Measurements from ENCODE around the gene ZBTB46.

ZBTB46 gene

DNA sequence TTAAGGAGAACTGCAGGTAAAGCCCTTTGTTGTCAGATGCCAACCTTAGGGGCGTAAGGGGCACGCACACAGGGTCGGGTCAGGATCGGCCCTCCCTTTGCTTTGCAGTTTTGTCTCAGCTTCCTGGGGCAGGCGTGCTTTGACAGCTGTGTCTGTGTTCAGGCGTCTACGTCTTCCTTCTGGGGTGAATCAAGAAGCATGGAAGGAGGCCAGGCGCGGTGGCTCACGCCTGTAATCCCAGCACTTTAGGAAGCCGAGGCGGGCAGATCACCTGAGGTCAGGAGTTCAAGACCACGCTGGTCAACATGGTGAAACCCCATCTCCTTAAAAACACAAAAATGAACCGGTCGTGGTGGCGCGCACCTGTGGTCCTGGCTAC, 121.9 kb downstream of the ZBTB46 start:
- H3K36me3 ChIP-seq (ENCODE audit: control insufficient read depth in 1 of 2, insufficient read depth in 2 of 2, low read length in 2 of 2) = peaks cover 23 to 53% of the 10 kb centered on the region in 2 donors
- H3K27ac ChIP-seq (ENCODE audit: low read length) = no peak overlapping the region
- H3K4me3 ChIP-seq (ENCODE audit: low read depth in 1 of 2, low read length in 2 of 2) = peak overlapping the region; percentile 60 to 92
- H3K4me1 ChIP-seq (ENCODE audit: control insufficient read depth in 1 of 2, insufficient read depth in 2 of 2, low read length in 2 of 2) = peaks cover 9 to 31% of the 10 kb centered on the region in 2 donors
- H3K27me3 ChIP-seq (ENCODE audit: low read depth, low read length) = no peaks in the 10 kb centered on the region
- no peaks in the 10 kb centered on the region for H3K9me3 ChIP-seq (ENCODE audit: control insufficient read depth in 1 of 2, low read length in 2 of 2)

DNA sequence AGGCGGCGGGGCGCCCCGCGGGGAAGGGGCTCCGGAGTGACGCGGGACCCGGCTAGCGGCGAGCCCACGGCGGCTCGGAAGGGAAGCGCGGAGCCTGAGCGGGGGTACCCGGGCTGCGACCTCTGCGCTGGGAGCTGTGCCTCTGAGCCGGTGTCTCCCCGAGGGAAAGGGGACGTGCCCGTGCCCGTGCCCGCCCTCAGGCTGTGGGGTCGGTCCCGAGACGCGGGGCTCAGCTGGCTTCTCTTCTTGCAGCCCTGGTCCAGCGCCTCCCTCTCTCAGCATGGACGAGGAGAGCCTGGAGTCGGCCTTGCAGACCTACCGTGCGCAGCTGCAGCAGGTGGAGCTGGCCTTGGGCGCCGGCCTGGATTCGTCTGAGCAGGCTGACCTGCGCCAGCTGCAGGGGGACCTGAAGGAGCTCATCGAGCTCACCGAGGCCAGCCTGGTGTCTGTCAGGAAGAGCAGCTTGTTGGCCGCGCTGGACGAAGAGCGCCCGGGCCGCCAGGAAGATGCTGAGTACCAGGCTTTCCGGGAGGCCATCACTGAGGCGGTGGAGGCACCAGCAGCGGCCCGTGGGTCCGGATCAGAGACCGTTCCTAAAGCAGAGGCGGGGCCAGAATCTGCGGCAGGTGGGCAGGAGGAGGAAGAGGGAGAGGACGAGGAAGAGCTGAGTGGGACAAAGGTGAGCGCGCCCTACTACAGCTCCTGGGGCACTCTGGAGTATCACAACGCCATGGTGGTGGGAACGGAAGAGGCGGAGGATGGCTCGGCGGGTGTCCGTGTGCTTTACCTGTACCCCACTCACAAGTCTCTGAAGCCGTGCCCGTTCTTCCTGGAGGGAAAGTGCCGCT, 122.5 kb downstream of the ZBTB46 start:
- no peaks in the 10 kb centered on the region for H3K9me3 ChIP-seq (ENCODE audit: control insufficient read depth in 1 of 2, low read length in 2 of 2)
- peak overlapping the region; percentile 60 to 92 for H3K4me3 ChIP-seq (ENCODE audit: low read depth in 1 of 2, low read length in 2 of 2)
- H3K4me1 ChIP-seq (ENCODE audit: control insufficient read depth in 1 of 2, insufficient read depth in 2 of 2, low read length in 2 of 2) = peaks cover 9 to 31% of the 10 kb centered on the region in 2 donors
- H3K36me3 ChIP-seq (ENCODE audit: control insufficient read depth in 1 of 2, insufficient read depth in 2 of 2, low read length in 2 of 2) = peaks cover 23 to 56% of the 10 kb centered on the region in 2 donors
- H3K27ac ChIP-seq (ENCODE audit: low read length) = no peak overlapping the region
- H3K27me3 ChIP-seq (ENCODE audit: low read depth, low read length) = no peaks in the 10 kb centered on the region

DNA sequence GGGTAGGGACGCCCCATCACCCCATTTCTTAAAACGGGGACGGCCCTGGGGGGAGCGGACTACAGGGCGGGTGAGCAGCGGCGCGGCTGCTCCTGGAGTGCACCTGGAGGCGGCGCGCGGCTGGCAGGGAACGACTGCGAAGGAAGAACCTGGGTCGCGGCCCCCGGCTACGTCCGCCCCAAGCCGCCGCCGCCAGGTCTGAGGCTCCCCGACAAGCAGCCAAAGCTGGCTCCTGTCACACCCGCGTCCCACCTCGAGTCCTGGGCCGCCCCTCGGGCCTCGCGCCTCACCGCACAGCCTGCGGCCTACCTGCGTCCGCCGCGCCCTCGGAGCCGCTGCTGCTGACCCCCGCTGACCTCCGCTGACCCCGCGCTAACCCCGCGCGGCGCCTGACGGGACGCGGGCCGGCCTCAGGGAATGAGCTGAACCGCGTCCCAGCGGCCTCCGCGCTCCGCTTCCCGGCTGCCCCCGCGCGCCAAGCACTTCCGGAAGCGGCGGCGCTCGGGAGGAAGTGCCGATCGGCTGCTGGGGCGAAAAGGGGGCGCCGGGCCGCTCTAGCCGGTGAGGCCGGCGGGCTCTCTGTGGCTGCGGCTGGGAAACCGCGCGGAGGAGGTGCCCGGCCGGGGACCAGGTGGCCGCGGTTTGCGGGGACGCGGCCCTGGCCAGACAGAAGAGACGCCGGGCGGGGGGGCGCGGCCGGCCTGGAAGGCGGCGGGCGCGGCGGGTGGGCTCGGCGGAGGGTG, 123.3 kb downstream of the ZBTB46 start, which contains the start of the genes ARFRP1 and ZGPAT:
TSS of gene ARFRP1 (minus strand) at position 419 of the 743 bp plus-strand sequence. CDS start 885 bp downstream, outside the sequence.
TSS of gene ZGPAT (plus strand) at position 482 of the 743 bp plus-strand sequence. CDS start 542 bp downstream, outside the sequence.
- Histone ChIP-seq H3K9me3 (ENCODE audit: control insufficient read depth in 1 of 2, low read length in 2 of 2) (no peaks in the 10 kb centered on the region), H3K27me3 (ENCODE audit: low read depth, low read length) (no peaks in the 10 kb centered on the region), H3K27ac (ENCODE audit: low read length) (peak within 1 kb of the TSS; percentile 75), H3K36me3 (ENCODE audit: control insufficient read depth in 1 of 2, insufficient read depth in 2 of 2, low read length in 2 of 2) (peaks cover 23 to 60% of the 10 kb centered on the region in 2 donors), H3K4me1 (ENCODE audit: control insufficient read depth in 1 of 2, insufficient read depth in 2 of 2, low read length in 2 of 2) (peaks cover 9 to 31% of the 10 kb centered on the region in 2 donors), H3K4me3 (ENCODE audit: low read depth in 1 of 2, low read length in 2 of 2) (peak within 1 kb of the TSS; percentile 65 to 92)

DNA sequence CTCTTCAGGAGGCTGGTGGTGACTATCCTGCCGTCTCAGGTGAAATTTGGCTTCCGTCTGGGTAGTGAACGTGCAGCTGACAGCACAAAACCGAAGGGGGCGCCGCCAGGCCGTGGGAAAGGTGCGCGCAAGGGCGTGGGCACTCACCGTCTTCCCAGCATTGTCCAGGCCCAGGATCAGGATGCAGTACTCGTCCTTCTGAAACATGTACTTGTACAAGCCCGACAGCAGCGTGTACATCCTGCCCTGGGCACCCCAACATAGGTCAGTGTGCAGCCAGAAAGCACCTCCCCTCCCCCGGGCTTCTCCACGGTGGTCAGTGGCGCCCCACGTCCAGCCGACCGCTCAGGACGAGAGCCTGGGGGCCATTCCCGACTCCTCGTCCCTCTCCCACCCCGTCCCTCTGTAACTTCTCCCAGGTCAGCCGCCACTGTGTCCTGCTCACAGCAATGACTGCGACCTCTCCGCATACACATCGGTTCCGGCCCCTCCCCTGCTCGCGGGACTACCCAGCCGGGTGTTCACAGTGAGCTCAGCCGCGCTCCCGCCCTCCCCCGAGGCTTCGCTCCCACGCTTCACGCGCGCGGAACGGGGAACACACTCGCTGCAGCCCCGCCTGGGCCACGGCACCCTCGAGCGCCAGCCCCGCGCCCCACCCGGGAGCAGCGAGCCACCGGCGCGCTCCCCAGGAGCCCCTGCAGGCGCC, 124.1 kb downstream of the ZBTB46 start:
- Histone ChIP-seq H3K4me1 (ENCODE audit: control insufficient read depth in 1 of 2, insufficient read depth in 2 of 2, low read length in 2 of 2) (peaks cover 9 to 31% of the 10 kb centered on the region in 2 donors), H3K36me3 (ENCODE audit: control insufficient read depth in 1 of 2, insufficient read depth in 2 of 2, low read length in 2 of 2) (peaks cover 23 to 55% of the 10 kb centered on the region in 2 donors)

DNA sequence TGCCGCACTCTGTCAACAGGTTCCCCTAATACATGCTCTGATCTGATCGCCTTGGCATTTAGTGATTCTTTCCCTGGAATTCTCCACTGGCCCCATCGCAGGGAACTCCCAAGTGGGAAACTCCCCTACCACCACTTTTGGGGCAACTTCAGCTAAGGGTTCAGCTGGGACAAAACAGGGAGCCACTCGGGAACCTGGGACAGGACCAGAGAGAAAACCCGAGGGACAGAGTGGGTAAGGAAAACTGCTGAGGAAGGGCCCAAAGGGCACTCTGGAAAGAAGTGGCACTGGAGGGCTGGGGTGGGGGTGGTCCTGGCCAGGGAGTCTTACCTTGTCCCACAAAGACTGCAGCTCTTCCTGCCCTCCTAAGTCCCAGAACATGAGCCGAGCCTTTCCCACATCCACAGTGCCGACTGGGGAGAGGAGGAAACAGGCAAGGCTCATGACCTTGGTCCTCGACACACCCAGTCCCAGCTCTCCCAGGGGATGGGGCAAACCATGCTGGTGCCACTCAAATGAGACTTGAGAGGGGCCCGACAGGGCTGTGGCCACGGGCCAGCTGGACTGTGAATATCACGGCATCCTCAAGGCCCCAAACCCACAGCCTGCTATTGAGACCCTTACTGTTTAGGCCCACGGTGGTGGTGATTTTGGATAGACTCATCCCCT, 124.9 kb downstream of the ZBTB46 start:
- peaks cover 23 to 48% of the 10 kb centered on the region in 2 donors for H3K36me3 ChIP-seq (ENCODE audit: control insufficient read depth in 1 of 2, insufficient read depth in 2 of 2, low read length in 2 of 2)
- peak overlapping the region; percentile 65 to 92 for H3K4me3 ChIP-seq (ENCODE audit: low read depth in 1 of 2, low read length in 2 of 2)
- peak overlapping the region; percentile 75 for H3K27ac ChIP-seq (ENCODE audit: low read length)
- no peaks in the 10 kb centered on the region for H3K9me3 ChIP-seq (ENCODE audit: control insufficient read depth in 1 of 2, low read length in 2 of 2)
- H3K4me1 ChIP-seq (ENCODE audit: control insufficient read depth in 1 of 2, insufficient read depth in 2 of 2, low read length in 2 of 2) = peaks cover 9 to 31% of the 10 kb centered on the region in 2 donors
- H3K27me3 ChIP-seq (ENCODE audit: low read depth, low read length) = no peaks in the 10 kb centered on the region

More for the DNA sequence above, 124.1 kb downstream of the ZBTB46 start:
- Histone ChIP-seq H3K9me3 (ENCODE audit: control insufficient read depth in 1 of 2, low read length in 2 of 2) (no peaks in the 10 kb centered on the region), H3K27me3 (ENCODE audit: low read depth, low read length) (no peaks in the 10 kb centered on the region), H3K27ac (ENCODE audit: low read length) (peak overlapping the region; percentile 75), H3K4me3 (ENCODE audit: low read depth in 1 of 2, low read length in 2 of 2) (peak overlapping the region; percentile 65 to 92)

DNA sequence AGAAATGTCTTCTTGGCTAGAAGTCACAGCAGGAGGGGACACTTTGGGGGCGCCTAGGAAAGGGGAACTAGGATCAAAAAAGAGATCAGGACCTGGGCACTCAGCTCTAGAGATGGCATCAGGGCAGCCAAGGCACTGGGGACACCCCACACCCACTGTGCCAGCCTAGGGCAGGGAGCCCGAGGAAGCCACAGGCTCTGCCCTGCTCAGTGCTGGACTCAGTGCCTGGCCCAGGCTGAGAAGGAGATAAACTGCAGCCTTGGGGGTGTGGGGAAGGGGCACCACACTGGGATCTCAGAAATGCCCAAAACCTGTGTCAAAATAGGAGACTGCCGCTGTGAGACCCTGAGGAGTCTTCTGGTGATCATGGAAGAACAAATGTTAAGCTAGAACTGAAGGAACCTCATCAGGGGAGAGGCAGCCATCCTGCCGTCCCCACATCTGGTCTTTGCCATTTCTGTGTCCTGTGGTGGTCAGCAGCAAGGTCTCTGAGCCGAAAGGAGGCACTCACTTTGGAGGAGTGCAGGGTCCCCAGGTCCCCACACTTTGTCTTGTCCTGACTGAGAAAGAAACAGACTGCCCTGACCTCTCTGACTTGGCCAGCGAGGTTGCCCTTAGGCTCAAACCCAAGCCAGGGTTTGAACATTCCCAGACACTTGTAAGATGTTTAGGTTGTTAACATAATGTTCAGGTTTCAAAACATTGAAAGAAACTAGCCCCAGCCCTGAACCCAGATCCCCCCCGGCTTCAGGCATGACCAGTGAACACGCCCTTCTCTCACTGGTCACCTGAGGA, 125.6 kb downstream of the ZBTB46 start:
- H3K27me3 ChIP-seq (ENCODE audit: low read depth, low read length) = no peaks in the 10 kb centered on the region
- H3K27ac ChIP-seq (ENCODE audit: low read length) = peak overlapping the region; percentile 75
- H3K9me3 ChIP-seq (ENCODE audit: control insufficient read depth in 1 of 2, low read length in 2 of 2) = no peaks in the 10 kb centered on the region
- H3K36me3 ChIP-seq (ENCODE audit: control insufficient read depth in 1 of 2, insufficient read depth in 2 of 2, low read length in 2 of 2) = peaks cover 21 to 41% of the 10 kb centered on the region in 2 donors
- peaks cover 9 to 31% of the 10 kb centered on the region in 2 donors for H3K4me1 ChIP-seq (ENCODE audit: control insufficient read depth in 1 of 2, insufficient read depth in 2 of 2, low read length in 2 of 2)
- no peak overlapping the region for H3K4me3 ChIP-seq (ENCODE audit: low read depth in 1 of 2, low read length in 2 of 2)

DNA sequence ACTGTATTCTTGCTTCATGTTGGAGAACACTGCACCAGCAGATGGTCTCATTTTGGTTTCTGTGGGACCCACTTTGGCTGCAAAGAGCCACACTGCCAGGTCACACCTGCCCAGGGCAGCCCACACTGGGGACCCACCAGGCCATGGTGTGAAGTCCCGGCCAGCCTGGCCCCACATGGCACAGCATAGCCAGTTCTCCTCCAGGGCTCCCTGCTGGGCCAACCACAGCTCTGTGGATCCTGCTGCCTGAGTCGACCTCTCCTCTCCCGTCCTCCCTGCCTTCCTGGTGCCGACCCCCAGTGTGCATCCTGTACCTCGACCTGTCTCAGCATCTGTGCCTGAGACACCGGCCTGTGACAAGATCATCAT, 126.3 kb downstream of the ZBTB46 start:
- Histone ChIP-seq H3K9me3 (ENCODE audit: control insufficient read depth in 1 of 2, low read length in 2 of 2) (no peaks in the 10 kb centered on the region), H3K4me3 (ENCODE audit: low read depth in 1 of 2, low read length in 2 of 2) (no peak overlapping the region), H3K36me3 (ENCODE audit: control insufficient read depth in 1 of 2, insufficient read depth in 2 of 2, low read length in 2 of 2) (peaks cover 19 to 35% of the 10 kb centered on the region in 2 donors), H3K4me1 (ENCODE audit: control insufficient read depth in 1 of 2, insufficient read depth in 2 of 2, low read length in 2 of 2) (peaks cover 9 to 31% of the 10 kb centered on the region in 2 donors), H3K27me3 (ENCODE audit: low read depth, low read length) (no peaks in the 10 kb centered on the region), H3K27ac (ENCODE audit: low read length) (no peak overlapping the region)

DNA sequence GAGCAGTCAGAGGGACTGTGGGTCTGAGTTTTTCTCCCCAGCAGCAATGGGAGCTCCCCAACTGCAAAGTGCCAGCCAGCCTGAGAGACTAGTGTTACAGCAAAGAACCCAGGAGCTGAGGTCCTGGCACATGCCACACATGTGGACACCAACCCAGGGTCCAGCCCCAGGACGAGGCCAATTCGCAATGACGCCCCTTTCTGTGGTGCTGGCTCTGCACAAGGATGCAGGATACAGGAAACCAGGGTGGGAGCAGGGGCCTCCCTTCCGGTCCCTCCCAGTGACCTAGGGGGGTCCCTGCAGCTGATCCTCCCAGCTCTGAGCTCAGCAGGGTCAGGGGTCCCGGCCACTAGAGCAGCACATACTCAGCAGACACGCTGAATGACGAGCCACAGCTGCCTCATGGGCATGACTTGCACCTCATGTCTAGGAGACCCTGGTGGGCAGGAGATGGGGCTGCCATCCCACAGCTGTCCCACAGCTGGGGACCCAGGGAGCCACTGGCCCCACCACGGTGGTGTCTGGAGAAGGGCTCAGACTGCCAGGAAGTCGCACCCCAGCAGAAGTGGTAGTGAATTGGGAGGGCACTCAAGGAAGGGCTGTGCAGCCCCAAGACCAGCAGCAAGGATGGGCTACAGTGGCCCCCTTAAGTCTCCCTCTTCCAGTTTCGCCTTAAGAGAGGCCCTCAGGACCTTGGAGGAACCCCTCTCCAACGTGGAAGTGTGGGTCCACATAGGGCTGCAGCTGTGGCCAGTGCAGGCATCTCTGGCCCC, 126.9 kb downstream of the ZBTB46 start:
- Histone ChIP-seq H3K9me3 (ENCODE audit: control insufficient read depth in 1 of 2, low read length in 2 of 2) (no peaks in the 10 kb centered on the region), H3K36me3 (ENCODE audit: control insufficient read depth in 1 of 2, insufficient read depth in 2 of 2, low read length in 2 of 2) (peaks cover 19 to 35% of the 10 kb centered on the region in 2 donors), H3K4me3 (ENCODE audit: low read depth in 1 of 2, low read length in 2 of 2) (no peak overlapping the region), H3K27ac (ENCODE audit: low read length) (no peak overlapping the region), H3K4me1 (ENCODE audit: control insufficient read depth in 1 of 2, insufficient read depth in 2 of 2, low read length in 2 of 2) (peaks cover 9 to 25% of the 10 kb centered on the region in 2 donors), H3K27me3 (ENCODE audit: low read depth, low read length) (no peaks in the 10 kb centered on the region)

DNA sequence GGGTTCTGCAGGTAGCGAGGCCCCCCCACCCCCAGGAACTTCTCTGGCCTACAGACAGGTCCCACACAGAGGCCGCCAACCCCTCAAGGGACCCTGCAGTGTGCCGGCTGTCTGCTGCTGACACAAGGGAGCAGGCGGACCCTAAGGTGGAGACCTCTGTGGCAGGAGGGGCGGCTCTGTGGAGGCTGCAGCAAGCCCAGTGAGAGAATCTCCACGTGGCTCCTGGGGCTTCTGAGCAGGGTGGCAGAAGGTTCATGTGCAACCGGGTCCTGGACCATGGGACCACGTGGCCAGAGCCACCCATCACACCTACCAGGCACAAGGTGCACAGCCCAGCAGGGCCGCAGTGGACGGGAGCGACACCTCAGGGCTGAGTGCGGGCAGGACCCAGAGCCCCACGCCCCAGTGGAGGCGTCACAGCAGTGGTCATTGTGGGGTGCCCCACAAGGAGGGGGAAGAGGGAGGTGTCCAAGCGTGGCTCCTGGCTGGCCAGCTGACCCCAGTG, 127.5 kb downstream of the ZBTB46 start:
- Histone ChIP-seq H3K36me3 (ENCODE audit: control insufficient read depth in 1 of 2, insufficient read depth in 2 of 2, low read length in 2 of 2) (peaks cover 19 to 35% of the 10 kb centered on the region in 2 donors), H3K4me1 (ENCODE audit: control insufficient read depth in 1 of 2, insufficient read depth in 2 of 2, low read length in 2 of 2) (peaks cover 6 to 21% of the 10 kb centered on the region in 2 donors), H3K4me3 (ENCODE audit: low read depth in 1 of 2, low read length in 2 of 2) (no peak overlapping the region), H3K27me3 (ENCODE audit: low read depth, low read length) (no peaks in the 10 kb centered on the region), H3K9me3 (ENCODE audit: control insufficient read depth in 1 of 2, low read length in 2 of 2) (no peaks in the 10 kb centered on the region), H3K27ac (ENCODE audit: low read length) (no peak overlapping the region)

All from muscle layer of duodenum (tissue), 2 donors.